Measurements from ENCODE around the gene FAM219B.

Gene FAM219B

DNA sequence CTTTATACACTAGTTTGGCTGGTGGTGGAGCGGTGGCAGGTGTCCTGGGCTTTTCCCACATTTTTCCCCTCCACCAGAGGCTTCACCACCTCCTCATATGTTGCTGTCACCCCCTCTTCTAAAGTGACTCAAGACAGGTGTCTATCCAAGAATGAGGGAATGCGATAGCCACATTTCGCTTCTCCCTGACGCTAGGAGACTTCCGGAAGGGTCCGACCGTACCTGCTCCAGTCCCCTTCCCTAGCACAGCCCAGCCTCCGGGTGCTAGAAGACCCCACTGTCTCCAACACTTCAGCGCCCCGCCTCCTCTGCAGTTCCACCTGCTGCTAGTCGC, 34.0 kb downstream of the FAM219B start:
- DNase-seq, result no peak

DNA sequence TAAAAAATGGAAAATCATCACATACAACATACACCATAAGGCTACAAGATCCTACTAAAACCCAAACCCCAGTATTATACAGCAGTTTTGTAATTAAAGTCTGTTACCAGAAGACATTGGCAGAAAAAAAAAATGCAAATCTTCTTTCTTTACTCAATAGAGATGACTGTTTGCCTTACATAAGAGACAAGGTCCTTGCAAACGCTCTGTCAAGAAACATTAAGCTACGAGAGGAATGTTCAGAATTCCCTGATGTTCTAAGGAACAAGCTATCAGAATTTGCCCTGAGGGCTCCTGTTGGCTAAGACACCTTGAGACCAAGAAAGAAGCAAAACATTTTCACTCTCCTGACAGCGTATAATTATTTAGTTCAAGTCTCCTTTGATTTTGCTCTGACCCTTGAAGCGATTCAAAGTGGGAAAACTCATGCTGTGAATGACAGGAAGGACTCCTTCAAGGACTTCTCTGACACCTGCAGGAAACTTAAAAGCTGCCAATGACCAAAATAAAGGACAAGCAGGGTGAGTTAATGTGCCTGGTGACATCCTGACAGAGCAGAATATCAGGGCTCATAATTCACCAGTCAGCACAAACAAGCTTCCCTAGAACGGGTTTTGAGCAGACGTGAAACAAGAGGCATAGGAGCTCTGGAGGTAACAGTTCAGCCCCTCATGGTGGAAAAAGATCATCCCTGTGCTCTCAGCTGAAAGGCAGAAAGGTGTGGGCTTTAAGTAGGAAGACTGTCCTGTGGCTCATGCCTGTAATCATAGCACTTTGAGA, 36.0 kb downstream of the FAM219B start:
- no peak for DNase-seq

DNA sequence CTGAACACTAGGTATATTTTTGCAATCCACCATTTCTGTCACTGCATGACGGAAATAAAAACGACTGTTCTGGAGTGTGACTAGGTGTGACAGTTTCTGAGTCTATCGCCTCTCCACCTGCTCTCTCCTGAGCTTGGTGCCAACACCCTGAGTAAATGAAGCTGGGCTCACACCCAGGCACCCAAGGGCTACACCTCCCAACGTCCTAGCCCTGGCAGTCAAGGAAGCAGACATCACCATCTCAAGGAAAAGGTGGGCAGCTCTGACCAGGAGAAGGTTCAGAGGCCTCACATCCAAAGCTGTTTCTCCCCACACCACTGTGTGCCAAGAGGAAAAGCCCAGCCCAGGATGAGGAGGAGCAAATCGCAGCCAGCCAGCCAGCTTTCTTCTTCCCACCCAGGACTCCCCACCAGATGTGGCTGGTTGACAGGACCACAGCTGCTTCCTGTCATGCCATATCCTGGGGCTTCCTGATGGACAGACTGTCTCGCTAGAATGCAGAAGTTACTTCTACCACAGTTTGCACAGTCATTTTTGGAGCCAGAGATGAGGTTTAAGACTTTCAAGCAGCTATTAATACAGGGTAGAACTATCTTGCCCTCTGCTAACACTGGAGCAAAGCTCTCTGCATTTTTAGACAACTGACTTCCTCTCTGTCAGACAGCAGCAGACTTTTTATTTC, 36.8 kb downstream of the FAM219B start:
- no peak for DNase-seq

DNA sequence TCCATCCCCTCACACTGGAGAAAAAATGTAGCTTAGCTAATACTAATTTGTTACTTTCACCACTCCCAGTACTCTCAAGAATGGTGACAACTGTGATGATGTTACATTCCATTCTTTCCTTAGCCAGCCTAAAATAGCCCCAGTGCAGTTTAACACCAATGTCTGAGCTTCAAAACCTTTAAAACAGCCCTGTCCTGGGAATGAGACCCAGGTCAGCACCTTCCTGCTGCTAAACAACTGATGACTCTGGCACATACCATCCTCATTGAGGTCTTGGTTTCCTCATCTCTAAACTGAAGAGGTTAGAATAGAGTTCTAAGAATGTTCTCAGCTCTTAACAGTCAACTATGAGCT, 37.3 kb downstream of the FAM219B start:
- no peak for DNase-seq

DNA sequence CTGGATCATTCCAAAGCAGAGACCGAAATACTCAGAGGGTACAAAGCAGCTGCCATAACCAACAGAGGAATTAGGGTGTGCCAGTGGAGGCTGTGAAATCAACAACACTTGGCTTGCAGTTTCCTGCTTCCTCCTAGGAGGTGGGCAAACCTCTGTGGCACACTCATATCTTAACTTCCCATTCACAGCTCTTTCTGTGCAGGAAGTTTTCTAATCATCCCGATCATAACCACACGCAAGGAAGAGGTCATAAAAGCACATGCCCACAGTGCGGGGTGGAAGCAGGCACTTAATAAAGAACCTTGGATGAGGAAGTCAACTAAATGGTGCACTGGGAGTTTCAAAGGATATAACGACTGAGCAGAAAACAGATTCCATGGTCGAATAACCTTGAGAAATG, 38.6 kb downstream of the FAM219B start:
- DNase-seq, result no peak

DNA sequence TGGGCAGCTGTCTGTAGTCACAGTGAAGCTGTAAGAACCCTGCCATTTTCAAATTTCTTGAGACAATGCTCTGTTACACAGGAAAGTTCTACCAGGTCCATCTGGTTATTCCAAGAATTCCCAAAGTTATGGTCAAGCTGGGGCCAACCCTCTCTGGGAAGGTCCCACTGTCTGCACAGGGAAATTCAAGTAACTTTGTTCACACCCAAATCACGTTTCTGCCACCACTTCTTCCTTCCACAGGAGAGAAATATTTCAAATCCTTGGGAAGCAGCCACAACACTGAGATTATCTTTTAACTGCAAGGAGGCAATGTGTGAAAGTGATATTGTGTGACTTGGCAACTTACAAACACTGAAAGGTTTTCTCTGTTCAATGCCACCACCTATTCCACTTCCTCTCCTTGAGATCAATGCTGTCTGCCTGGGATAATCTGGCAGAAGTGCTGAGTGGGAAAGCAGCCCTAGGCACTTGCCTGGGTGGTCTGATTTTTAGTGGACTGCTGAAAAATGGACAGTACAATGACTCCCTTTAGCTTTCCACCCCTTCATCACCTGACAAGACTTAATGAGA, 39.1 kb downstream of the FAM219B start:
- DNase-seq, result no peak

DNA sequence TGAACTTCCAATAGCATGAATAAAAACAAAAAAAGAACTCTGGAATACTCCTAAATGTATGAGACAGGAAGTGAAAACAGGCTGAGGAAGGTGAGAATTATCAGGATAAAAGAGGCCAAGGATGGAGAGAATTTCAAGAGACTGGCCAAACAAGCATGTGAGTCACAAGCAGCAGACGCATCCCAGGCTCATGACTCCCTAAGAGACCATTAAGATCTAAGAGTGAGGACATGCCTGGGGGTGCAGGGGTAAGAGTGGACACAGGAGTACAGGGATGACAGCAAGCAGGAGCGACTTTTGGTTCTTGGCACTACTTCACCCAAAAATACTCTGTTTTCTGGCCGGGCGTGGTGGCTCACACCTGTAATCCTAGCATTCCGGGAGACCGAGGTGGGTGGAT, 40.6 kb downstream of the FAM219B start:
- no peak for DNase-seq

DNA sequence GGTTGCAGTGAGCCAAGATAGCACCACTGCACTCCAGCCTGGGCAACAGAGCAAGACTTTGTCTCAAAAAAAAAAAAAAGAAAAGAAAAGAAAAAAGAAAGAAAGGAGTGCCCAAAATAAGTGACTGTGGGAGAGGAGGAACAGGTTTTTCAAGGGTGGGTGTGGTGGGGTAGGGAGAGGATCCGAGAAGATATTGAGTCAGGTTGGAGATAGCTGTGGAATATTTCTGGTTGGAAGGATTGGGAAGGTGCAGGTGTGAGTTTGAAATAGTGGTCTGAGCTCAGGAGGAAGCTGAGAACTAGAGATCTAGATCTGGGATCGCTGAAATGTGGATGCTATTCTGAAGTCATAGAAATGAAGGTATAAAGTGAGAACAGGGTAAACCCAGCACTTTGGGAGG, 41.3 kb downstream of the FAM219B start:
- DNase-seq, result no peak

DNA sequence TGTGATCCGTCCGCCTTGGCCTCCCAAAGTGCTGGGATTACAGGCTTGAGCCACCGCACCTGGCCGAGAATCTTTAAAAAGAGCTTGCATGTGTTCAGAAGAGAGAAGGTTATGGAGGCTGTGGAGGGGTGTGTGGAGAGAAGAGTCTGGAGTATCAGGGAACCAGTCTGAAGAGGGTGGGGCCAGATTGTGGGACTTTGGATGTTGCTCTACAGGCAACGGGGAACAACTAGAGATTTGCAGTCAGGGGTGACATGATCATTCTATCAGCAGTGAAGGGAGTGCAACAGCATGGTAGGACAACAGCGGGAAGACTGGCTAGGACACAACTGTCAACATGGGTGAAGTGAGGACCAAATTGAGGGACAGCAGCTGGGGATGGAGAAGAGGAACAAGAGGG, 42.4 kb downstream of the FAM219B start:
- no peak for DNase-seq

DNA sequence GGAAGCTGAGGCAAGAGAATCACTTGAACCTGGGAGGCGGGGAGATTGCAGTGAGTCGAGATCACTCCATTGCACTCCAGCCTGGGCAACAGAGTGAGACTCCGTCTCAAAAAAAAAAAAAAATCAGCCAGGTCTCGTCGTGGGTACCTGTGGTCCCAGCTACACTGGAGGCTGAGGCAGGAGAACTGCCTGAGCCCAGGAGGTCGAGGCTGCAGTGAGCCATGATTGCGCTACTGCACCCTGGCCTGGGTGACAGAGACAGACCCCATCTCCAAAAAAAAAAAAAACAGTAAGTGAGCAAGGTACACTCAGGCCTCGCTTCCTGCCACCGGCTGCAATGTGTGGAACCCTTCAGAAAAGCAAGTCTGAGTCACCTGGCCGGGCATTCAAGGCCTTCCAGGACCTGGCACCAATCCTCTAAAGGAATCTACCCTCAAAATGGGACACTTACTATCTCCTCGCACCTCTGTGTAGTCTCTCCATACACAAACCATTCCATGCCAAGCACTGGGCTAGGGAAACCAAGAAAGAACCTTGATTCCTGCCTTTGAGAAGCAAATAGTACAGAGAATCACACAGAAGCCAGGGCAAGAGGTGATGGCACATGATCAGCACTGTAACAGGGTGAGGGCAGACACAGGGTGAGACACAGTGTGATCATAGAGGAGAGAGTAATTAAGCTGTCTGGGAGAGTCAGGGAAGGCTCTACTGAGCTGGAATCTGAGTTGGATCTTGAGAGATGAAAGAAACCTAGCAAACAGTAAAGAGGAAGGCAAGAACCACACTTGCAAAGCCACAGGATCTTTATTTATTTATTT, 43.2 kb downstream of the FAM219B start:
- DNase-seq, result no peak

DNA sequence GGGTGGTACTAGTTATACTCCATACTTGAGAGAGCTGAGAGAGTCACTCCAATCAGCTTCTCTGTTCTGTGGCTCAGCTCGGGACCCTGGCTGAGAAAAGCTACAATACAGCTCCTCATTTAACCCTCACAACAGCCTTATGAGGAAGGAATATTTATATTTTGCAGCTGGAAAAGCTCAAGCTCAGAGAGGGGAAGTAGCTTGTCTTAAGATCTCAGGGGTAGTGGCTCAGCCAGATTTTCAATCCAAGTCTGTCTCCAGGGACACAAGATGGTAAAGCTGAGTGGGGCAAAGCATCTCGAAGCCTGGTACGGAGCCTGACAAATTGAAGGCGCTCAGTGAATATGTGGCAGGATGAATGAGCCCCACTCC, 48.3 kb downstream of the FAM219B start:
- no peak for DNase-seq

DNA sequence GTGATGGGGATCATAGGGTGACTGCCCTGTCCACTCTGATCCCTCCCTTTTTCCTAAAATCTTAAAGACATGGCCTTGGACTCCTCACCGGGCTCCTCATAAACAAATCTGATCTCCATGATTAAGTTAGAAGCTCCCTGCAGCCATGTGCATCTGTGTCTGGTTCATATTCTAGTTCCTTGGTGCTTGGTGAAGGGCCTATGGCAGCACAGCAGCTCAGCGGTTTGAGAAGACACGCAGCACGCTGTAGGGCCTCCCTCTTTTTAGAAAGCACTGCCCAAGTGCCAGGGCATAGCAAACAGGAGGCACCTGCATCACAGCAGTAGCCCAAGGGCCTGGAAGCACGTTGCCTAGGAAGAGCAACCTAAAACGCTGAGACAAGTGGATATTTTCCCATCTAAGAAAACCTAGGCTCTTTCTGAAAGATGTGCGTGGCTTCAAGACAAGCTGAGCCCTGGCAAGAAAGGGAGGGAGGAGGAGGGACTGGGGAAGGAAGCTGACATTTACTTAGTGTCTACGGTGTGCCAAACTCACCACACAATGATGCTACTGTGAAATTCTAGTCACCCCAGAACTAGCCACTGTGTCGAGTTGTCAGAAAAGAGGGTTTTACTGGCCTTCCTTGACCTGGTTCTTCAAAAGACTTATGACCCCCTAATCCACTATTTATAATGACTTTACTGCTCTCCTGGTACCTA, 48.8 kb downstream of the FAM219B start:
- DNase-seq, result no peak

DNA sequence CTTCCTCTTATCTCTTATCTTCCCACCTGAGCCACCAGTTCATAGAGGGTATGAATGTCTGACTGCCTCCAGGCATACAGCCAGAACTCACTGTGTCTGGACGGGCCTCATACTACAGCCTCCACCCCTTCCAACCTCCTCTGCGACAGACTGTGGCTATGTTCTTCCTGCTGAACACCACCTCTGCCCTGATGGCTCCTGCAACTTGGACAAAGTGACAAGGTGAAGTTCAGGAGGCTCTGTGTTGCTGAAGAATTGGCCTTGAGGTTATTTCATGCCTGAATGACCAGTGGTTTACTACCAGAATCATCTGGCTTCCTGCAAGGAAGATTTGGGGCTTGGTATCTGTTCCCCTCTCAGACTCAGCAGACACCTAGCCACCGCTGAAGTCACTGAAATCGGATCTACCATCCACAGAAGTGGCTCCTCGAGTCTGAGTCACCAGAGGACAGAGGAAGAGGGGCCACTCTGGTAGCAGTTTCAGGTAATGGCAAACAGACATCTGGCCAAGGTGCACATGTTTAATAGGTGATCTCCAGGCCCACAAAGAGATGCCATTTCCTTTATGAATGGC, 49.5 kb downstream of the FAM219B start:
- no peak for DNase-seq

DNA sequence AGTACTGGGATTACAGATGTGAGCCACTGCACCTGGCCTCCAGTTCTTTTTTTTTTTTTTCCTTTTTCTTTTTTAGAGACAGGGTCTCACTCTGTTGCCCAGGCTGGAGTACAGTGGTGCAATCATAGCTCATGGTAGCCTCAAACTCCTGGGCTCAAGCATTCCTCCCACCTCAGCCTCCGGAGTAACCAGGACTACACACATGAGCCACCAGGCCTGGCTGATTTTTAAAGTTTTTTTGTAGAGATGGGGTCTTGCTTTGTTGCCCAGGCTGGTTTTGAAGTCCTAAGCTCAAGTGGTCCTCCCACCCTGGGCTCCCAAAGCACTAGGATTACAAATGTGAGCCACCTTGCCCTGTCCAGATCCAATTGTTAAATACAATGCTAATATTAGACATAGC, 50.1 kb downstream of the FAM219B start:
- DNase-seq, result no peak

DNA sequence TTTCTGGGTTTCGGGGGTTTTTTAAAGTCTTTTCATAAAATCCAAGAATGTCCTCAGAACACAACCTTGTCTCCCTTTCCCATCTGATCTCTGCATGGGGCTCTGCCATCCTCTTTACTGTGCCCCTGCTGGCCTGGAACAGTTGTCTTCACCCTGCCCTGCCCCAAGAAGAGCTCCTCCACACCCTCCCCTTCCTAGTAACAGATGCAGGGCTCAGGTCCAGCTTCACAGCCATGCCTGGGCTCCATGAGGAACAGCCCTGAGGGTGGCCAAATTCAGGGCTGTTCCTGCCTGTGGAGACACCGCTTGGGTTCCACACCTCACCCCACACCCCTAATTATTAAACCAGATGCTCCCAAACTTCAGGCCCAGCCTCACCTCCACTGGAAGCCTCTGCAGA, 50.8 kb downstream of the FAM219B start:
- DNase-seq, result no peak

DNA sequence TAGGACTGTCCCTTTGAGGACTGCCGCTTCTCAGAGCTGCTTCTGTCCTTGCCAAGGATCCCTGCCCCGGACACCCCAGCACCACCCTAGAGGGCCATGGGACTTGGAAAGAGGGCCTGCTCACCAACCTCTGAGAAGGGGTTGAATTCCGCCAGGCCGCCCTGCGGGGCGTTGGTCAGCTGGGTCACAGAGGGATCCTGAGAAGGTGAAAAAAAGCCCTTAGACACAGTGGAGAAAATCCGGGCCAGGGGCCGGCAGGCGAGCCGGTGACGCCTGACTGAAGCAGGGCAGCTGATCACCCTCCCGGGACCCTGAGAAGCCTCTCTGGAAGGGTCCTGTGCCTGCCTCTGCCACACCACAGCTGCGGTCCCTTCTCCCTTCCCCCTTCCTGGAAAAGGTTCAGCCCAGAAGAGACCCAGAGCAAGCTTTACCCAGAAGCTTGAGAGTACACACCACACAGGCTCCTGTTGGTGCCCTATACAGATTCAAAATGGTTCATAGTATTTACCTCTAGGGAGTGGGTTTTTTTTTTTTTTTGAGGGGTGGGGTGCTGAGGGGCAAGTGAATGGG, 52.1 kb downstream of the FAM219B start:
- no peak for DNase-seq

DNA sequence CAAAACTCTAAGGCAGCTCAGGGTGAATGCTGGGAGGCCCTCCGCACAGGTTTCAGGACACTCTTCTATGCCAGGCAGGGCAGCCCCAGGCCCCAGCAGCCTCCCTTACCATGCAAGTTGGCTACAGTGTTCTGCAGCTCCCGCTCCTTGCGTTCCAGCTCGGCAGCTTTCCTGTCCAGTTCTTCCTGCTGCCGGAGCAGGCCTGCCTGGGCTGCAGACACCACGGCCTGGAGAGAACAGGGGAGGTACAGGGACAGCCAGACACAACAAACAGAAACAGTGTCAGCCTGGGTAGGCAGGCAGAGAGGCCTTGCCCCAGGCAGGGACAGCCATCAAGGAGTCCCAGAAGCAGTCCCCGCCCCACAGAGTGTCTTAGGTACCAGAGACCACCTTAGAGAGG, 54.7 kb downstream of the FAM219B start:
- no peak for DNase-seq

DNA sequence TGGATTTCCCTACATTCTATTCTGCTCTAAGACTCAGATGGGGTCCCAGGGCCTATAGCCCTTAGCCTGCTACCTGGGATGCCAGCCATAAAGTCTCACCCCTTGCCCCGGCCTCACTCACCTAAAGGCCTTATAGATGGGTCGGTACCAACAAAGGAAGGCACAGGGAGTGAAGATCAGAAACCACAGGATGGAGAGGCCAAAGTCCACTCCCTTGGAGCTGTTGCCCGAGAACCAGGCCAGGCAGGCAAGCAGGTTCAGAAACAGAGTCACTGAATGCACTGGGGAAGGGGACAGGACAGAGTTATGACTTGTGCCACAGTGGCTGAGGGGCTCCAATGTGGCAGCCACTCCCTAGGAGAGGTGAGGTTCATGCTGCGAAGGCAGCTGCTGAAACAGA, 56.3 kb downstream of the FAM219B start:
- DNase-seq, result no peak
